ENCODE measurements around the gene RNF213.

RNF213 gene

DNA sequence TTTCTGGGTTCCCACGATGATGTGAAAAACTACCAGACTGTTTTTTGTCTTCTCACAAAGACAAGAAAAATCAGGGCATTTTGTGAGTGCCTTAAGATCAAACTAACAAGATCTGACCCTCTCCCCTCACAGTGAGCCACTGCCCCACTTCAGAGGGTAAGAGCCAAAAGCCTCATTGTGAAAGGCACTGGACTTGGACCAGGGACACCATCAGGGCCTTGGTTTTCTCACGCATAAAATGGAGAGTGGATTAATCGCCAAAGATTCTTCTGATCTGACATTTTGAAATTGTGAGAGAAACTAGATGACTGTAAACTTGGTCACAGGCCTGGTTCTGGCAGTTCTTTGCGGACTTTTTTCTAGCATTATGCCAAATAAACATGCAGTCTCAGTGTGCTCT, 133.3 kb downstream of the RNF213 start:
- TF ChIP-seq EZH2phosphoT487 (IDR thresholded peaks at IDR 0.05; ENCODE audit: borderline replicate concordance): no peak
- TF ChIP-seq, protein P1, sequence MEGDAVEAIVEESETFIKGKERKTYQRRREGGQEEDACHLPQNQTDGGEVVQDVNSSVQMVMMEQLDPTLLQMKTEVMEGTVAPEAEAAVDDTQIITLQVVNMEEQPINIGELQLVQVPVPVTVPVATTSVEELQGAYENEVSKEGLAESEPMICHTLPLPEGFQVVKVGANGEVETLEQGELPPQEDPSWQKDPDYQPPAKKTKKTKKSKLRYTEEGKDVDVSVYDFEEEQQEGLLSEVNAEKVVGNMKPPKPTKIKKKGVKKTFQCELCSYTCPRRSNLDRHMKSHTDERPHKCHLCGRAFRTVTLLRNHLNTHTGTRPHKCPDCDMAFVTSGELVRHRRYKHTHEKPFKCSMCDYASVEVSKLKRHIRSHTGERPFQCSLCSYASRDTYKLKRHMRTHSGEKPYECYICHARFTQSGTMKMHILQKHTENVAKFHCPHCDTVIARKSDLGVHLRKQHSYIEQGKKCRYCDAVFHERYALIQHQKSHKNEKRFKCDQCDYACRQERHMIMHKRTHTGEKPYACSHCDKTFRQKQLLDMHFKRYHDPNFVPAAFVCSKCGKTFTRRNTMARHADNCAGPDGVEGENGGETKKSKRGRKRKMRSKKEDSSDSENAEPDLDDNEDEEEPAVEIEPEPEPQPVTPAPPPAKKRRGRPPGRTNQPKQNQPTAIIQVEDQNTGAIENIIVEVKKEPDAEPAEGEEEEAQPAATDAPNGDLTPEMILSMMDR (conservative IDR thresholded peaks at IDR 0.05; ENCODE audit: low read length): no peak
- Histone ChIP-seq H2AFZ (ENCODE audit: low read length) (no peak overlapping the region), H3K36me3 (ENCODE audit: insufficient read depth, low read length) (peaks cover 24% of the 10 kb centered on the region; the same call in 1 of the 2 replicates), H4K20me1 (ENCODE audit: insufficient read depth, low read length, poor library complexity, severe bottlenecking) (no peaks in the 10 kb centered on the region), H3K4me1 (ENCODE audit: insufficient read depth, low read length, poor library complexity, severe bottlenecking) (no peaks in the 10 kb centered on the region), H3K9ac (ENCODE audit: low read depth, low read length, poor library complexity, severe bottlenecking) (no peak overlapping the region), H3K79me2 (ENCODE audit: insufficient read depth, low read length) (no peaks in the 10 kb centered on the region), H3F3A (ENCODE audit: low read depth) (no peaks in the 10 kb centered on the region), H3K4me2 (ENCODE audit: low read depth, low read length, poor library complexity, severe bottlenecking) (no peak overlapping the region), H3K27me3 (ENCODE audit: insufficient read depth, low read length, poor library complexity, severe bottlenecking) (no peaks in the 10 kb centered on the region), H3K9me3 (ENCODE audit: insufficient read depth, low read depth, low read length) (no peaks in the 10 kb centered on the region), H3K4me3 (ENCODE audit: low read length, poor library complexity, severe bottlenecking) (no peak overlapping the region), H3K9me2 (replicated peaks; ENCODE audit: low read depth, low read length) (no peaks in the 10 kb centered on the region)

DNA sequence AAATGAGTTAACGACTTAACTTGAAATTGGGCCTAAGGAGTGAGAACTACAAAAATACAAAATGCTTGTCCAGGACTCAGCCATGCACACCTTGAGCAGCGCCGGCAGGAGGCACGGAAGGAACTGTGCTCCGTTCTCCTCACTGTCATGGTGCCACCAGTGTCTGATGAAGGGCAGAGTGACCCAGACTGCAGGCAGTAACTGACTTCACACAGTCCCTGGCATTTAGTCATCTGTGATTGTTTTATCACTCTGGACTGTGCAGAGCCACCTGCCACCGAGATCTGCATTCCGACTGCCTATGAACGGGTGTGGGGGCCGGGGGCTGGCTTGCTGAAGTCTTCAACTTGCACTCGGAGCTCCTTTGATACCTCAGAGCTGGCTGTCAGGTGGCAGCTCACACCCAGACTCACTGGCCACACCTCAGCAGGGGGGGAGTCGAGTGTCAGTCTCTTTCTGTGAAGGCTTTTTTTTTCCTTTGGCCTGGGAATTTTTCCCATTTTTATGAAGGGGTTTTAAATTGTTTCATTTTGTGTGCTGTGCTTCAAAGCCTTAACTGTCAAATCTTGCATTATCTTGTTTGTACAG, 134.1 kb downstream of the RNF213 start:
- Histone ChIP-seq H2AFZ (ENCODE audit: low read length) (no peak overlapping the region), H3K9me3 (ENCODE audit: insufficient read depth, low read depth, low read length) (no peaks in the 10 kb centered on the region), H3K27me3 (ENCODE audit: insufficient read depth, low read length, poor library complexity, severe bottlenecking) (no peaks in the 10 kb centered on the region), H3K4me3 (ENCODE audit: low read length, poor library complexity, severe bottlenecking) (no peak overlapping the region), H3K79me2 (ENCODE audit: insufficient read depth, low read length) (no peaks in the 10 kb centered on the region), H3F3A (ENCODE audit: low read depth) (no peaks in the 10 kb centered on the region), H3K4me2 (ENCODE audit: low read depth, low read length, poor library complexity, severe bottlenecking) (no peak overlapping the region), H3K36me3 (ENCODE audit: insufficient read depth, low read length) (peaks cover 16% of the 10 kb centered on the region; the same call in 1 of the 2 replicates), H3K9ac (ENCODE audit: low read depth, low read length, poor library complexity, severe bottlenecking) (no peak overlapping the region), H4K20me1 (ENCODE audit: insufficient read depth, low read length, poor library complexity, severe bottlenecking) (no peaks in the 10 kb centered on the region), H3K9me2 (replicated peaks; ENCODE audit: low read depth, low read length) (no peaks in the 10 kb centered on the region), H3K4me1 (ENCODE audit: insufficient read depth, low read length, poor library complexity, severe bottlenecking) (no peaks in the 10 kb centered on the region)
- TF ChIP-seq EZH2phosphoT487 (IDR thresholded peaks at IDR 0.05; ENCODE audit: borderline replicate concordance): no peak
- TF ChIP-seq, protein P1 (conservative IDR thresholded peaks at IDR 0.05; ENCODE audit: low read length): no peak

DNA sequence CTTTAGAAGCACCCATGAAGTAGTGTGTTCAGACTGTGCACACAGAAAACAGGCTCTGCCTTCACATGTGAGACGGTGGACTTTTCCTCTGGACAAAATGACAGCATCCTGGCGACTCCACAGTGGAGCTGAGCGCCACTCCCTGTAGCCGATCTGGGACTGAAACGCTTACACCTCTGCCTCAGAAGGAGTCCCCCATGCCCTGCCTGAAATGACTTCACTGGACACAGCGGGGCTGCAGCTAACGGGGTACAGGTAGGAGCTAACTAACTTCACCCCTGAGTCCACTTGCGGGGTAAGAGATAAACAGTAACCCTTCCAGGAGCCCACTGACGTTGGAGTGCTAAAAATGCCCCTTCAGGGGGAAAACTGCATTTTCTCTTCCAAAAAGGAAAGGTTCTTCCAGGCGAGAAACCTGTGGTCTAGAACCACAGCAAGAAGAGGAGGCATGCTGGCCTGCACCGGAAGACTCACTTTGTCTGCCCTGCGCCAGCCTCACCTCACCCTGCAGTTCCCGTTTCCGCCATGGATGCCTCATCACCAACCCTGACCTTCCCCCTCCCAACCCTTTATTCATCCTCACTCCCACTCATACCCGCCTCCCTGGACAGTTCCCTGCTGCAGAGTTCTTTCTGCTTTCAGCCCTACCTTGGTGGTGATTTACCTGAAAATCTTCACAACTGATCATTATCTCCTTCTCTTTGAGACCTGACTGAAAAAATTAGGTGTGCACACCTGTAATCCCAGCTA, 134.9 kb downstream of the RNF213 start:
- no peak overlapping the region for H3K9ac ChIP-seq (ENCODE audit: low read depth, low read length, poor library complexity, severe bottlenecking)

More for the DNA sequence above, 134.9 kb downstream of the RNF213 start:
- H3K9me2 ChIP-seq (replicated peaks; ENCODE audit: low read depth, low read length): no peaks in the 10 kb centered on the region
- H3K9me3 ChIP-seq (ENCODE audit: insufficient read depth, low read depth, low read length): no peaks in the 10 kb centered on the region
- H3K4me3 ChIP-seq (ENCODE audit: low read length, poor library complexity, severe bottlenecking): no peak overlapping the region
- H3K4me2 ChIP-seq (ENCODE audit: low read depth, low read length, poor library complexity, severe bottlenecking): no peak overlapping the region
- no peaks in the 10 kb centered on the region for H3K79me2 ChIP-seq (ENCODE audit: insufficient read depth, low read length)
- peaks cover 9% of the 10 kb centered on the region; the same call in 1 of the 2 replicates for H3K36me3 ChIP-seq (ENCODE audit: insufficient read depth, low read length)
- H2AFZ ChIP-seq (ENCODE audit: low read length): no peak overlapping the region
- H3F3A ChIP-seq (ENCODE audit: low read depth): no peaks in the 10 kb centered on the region
- no peaks in the 10 kb centered on the region for H4K20me1 ChIP-seq (ENCODE audit: insufficient read depth, low read length, poor library complexity, severe bottlenecking)
- no peaks in the 10 kb centered on the region for H3K4me1 ChIP-seq (ENCODE audit: insufficient read depth, low read length, poor library complexity, severe bottlenecking)
- H3K27me3 ChIP-seq (ENCODE audit: insufficient read depth, low read length, poor library complexity, severe bottlenecking): no peaks in the 10 kb centered on the region
- TF ChIP-seq, protein P1 (conservative IDR thresholded peaks at IDR 0.05; ENCODE audit: low read length): no peak
- no peak for TF ChIP-seq EZH2phosphoT487 (IDR thresholded peaks at IDR 0.05; ENCODE audit: borderline replicate concordance)
